Medulla oblongata (tissue), 1 donor: ENCODE results near the gene SENP3.
A peak's percentile ranks its signal among the peaks of the same experiment; 100 is the strongest.

Source experiments
- DNase-seq: peaks from one replicate; pipeline ENCODE4 v3.0.0-alpha.2; 2015; ENCODE audit errors: extremely low spot score

The SENP3 gene

DNA sequence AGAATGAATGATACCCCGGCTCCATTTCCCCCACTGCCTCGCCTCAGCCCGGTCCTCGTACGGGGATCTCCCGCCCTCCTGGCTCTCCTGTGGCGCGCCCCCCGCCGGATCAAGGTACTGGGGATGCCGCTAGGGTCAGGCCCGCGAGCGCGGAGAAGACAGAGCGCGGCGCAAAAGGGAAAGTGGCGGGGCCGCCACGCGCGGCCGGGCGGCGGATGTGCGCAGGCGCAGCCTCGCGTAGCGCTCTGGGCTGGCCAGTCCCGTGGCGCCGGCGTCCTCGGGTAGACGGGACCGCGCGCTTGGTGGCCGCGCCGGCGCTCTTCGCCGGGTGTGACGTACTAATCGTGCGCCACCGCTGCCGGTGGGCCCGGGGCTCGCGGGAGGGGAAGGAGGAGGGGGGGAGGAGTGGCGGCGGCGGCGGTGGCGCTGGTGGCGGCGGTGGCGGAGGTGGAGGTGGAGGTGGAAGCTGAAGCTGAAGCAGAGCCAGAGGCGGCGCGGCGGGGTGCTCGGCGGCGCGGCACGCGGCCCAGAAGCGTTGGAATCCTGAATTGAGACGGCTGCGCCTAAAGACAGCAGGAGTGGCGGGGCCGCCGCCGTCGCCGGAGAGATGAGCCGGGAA is at the start of gene SENP3:
SENP3 (plus strand) TSS at position 331 of the 619 bp plus-strand sequence. CDS start 1,158 bp downstream, outside the sequence.
- peak; percentile 90 for DNase-seq

DNA sequence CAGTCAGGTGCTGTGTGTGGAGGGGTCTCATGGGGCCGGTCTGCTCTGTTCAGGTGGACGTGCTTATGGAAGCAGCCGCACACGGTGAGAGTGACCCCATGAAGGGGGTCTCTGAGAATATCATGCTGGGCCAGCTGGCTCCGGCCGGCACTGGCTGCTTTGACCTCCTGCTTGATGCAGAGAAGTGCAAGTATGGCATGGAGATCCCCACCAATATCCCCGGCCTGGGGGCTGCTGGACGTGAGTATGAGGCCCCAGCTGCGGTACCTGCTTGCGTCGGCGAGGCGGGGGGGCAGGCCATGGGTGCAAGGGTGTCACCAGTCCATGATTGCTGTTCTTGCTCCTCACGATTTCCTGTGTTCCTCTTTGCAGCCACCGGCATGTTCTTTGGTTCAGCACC is 49.6 kb upstream of the SENP3 start:
- DNase-seq: no peak

DNA sequence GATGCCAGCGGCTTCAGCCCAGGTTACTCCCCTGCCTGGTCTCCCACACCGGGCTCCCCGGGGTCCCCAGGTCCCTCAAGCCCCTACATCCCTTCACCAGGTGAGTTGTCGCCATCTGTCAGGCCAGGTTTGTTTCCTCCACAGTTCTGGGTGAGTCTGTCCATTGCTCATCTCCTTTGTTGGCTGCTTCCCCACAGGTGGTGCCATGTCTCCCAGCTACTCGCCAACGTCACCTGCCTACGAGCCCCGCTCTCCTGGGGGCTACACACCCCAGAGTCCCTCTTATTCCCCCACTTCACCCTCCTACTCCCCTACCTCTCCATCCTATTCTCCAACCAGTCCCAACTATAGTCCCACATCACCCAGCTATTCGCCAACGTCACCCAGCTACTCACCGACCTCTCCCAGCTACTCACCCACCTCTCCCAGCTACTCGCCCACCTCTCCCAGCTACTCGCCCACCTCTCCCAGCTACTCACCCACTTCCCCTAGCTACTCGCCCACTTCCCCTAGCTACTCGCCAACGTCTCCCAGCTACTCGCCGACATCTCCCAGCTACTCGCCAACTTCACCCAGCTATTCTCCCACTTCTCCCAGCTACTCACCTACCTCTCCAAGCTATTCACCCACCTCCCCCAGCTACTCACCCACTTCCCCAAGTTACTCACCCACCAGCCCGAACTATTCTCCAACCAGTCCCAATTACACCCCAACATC is 48.7 kb upstream of the SENP3 start:
- DNase-seq: no peak

DNA sequence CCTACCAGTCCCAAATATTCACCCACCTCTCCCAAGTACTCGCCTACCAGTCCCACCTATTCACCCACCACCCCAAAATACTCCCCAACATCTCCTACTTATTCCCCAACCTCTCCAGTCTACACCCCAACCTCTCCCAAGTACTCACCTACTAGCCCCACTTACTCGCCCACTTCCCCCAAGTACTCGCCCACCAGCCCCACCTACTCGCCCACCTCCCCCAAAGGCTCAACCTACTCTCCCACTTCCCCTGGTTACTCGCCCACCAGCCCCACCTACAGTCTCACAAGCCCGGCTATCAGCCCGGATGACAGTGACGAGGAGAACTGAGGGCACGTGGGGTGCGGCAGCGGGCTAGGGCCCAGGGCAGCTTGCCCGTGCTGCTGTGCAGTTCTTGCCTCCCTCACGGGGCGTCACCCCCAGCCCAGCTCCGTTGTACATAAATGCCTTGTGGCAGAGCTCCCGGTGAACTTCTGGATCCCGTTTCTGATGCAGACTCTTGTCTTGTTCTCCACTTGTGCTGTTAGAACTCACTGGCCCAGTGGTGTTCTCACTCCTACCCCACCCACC is 47.8 kb upstream of the SENP3 start:
- DNase-seq: no peak

DNA sequence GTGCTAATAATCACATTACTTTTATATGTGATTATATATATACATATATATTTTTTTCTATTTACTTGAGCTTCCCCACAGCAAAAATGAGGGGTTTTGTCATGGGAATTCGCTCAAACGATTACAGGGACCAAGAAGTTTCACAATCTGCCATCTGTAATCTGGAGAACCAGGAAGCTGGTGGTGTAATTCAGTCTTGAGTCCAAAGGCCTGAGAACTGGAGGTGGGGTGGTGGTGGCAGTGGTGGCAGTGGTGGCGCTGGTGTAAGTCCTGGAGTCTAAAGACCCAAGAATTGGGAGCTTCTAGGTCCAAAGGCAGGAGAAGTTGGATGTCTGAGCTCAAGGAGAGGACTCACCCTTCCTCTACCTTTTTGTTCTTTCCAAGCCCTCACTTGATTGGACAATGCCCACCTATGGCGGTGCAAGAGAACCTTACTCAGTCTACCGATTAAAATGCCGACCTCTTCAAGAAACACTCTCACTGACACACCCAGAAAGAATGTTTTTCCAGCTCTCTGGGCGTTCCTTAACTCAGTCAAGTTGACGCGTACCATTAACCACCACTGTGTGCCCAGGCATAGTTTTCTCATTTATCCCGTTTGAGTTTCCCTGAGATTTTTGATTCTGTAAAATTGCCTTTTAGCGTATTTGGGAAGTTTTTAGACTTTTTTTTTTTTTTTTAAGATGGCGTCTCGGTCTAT is 45.7 kb upstream of the SENP3 start:
- DNase-seq: no peak

DNA sequence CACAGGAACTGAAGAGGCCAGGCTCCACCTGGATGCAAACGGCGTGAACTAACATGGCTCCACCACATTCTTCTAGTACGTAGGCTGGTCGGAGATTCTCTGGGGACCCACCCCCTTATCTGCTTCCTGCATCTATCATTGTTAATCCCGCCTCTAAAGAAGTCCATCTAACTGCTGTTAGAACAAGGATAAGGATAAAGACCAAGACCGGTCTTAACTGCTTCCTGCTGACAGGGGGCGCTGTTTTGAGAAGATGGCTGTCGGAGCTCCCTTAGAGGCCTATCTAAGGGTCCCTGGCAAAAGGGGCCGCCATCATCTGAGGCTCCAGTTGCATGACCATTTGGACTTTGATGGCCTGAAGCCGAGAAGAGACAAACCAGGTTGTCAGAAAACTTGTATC is 38.7 kb upstream of the SENP3 start:
- DNase-seq: no peak

DNA sequence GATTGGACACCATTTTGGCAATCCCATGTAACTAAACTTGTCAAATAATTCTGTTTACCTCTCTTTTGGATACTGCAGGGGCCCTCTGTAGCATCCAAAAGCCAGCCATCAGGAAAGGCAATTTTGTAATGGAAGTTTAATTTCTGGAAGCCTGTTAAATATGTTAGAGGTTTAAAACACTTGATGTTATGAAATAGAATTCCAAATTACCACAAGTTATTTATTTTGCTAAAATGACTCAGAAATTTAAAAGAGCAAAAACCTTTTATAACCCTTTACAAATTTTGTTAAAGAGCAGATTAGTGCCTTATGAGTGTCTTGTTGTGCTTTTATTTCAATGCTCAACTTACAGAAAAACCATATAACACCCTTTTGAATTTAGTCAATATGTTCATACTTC is 32.9 kb upstream of the SENP3 start:
- DNase-seq: no peak

DNA sequence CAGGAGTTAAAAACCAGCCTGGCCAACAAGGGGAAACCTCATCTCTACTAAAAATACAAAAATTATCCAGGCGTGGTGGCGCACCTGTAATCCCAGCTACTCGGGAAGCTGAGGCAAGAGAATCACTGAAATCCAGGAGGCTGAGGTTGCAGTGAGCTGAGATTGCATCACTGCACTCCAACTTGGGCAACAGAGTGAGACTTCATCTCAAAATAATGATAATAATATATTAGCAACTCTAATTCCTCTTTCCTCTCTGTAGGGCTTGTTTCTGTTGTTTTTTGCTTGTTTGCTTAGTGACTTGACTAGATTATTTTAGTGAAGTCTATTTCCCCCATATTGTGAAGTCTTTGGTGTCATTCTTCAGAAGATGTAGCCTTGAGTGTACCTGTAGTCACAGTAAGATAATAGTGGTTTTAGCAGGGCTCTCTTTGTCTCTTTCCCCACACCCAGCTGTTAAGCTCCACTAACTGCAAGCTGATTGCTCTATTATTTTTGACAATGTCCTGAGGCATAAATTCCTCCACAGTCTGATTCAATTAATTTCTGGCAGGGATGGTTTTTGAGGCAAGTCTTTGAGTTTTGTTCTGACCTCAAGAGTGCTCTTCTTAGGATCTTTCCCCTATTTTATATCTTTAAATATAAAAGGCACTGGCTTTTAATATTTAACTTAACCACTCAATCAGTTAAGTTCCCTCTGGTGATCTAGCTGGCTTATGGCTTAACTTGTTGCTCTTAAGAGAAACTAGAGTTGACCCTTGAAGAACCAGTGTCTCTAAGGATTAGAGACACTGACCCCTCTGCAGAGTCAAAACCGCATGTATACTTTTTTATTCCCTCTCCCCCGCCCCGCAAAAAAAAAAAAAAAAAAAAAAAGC is 31.5 kb upstream of the SENP3 start:
- no peak for DNase-seq

DNA sequence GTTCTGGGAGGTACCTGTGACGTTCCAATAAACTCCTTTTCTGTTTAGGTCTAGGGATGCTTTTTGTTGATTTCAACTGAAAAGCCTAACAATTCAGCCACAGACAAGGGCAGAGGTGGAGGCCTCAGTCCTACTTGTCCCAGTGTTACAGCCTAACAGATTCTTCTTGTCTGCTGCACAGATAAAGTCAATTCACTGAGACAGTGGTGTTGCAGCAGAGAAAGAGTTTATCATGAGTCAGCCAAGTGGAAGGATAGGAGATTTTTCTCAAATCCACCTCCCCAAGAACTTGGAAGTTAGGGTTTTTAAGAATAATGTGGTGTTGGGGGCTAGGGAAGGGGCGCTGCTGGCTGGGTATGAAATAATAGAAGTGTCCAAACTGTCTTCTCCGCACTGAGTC is 23.7 kb upstream of the SENP3 start:
- DNase-seq: no peak

DNA sequence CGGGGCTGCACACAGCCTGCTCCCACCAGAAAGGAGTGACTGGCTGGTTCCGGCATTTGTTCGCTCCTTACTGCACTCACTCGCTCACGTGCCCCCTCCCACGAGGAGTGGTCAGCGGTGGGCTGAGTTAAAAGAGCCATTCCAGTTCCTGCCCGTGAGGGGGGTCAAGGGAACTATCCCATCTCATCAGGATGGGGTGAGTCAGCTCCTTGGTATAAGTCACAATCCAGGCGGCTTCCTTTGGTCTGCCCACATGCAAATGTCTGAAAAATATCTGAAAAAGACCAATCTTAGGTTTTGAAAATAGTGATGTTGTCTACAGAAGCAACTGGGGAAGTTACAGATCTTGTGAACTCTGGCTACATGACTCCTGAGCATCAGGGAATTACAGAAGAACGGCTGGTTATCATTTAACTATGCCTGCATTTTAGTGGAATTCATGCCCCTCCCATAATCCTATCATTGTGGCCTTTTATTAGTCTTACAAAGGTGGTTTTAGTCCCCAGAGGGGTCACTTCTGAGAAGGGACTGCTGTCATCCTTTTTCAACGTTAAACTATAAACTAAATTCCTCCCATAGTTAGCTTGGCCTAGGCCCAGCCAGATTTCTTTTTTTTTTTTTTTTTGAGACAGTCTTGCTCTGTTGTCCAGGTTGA is 22.7 kb upstream of the SENP3 start:
- DNase-seq: no peak

DNA sequence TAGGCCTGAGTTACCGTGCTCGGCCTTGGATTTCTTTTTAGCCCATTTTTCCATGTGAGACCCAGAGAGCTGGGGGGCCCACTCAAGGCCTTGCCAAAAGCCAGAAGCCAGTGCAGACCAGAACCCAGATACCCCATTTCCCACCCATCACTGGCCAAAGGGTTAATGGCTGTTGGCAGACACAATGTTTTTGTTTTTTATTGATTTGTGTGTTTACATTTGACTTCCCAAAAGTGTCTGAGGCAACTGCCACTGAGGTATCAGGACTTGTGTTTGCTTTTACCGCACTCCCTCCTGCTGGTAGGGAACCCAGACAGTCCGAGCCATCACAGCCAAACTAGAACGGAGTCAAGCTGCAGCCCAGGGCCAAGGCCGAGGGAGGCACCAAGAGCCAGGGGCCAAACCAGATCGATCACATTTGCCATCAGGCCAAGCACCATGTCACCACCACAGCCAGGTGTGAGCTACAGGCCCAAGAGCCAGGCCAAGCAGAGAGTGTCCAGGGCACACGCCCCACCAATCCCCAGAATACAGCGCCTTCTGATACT is 20.6 kb upstream of the SENP3 start:
- DNase-seq: no peak

DNA sequence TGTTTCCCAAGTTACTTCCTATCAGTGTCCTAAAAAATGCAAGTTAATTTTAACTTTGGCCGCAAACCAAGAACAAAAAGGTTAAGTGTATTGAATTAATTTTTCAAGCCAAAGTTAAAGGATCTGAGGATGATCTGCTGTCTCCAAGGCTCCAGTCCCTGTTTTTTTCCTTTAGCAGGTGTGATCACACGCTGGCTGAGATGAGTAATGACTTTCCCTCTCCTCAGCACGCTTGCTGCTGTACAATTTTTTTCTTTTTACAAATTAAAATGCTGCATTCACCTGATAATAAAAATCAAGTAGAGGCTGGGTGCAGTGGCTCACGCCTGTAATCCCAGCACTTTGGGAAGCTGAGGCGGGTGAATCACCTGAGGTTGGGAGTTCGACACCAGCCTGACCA is 16.8 kb upstream of the SENP3 start:
- no peak for DNase-seq

DNA sequence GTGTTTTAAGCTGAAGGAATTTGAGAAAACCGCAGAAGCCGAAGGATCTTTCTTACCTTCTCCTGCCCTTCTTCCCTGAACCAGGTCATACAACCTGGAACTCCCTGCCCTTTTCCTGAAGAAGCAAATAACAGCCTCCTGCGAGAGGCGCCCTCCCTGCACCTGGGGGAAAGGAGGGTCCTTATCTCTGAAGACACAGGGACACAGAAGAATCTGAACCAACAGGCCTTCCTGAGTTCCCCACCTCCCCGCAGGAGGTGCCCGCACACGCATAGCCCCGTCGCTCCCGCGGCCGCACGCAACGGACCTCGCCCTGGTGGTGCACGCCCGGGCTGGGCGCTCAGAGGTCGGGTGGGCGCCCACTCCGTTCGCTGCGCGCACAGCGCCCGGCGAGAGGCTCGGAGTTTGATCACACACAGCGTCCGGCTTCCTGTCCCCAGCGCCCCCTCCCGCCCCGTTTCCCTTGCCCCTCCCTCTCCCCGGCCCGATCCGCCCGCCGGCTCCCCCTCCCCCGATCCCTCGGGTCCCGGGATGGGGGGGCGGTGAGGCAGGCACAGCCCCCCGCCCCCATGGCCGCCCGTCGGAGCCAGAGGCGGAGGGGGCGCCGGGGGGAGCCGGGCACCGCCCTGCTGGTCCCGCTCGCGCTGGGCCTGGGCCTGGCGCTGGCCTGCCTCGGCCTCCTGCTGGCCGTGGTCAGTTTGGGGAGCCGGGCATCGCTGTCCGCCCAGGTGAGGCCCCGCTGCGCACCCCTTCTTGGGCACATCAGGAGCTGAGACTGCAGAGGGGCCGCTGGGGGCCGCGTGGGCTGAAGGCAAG is 12.9 kb upstream of the SENP3 start, which contains the start of gene TNFSF12:
TNFSF12 (plus strand) TSS at position 474 of the 816 bp plus-strand sequence; CDS start at position 570, 96 bp downstream.
- DNase-seq: peak; percentile 50

DNA sequence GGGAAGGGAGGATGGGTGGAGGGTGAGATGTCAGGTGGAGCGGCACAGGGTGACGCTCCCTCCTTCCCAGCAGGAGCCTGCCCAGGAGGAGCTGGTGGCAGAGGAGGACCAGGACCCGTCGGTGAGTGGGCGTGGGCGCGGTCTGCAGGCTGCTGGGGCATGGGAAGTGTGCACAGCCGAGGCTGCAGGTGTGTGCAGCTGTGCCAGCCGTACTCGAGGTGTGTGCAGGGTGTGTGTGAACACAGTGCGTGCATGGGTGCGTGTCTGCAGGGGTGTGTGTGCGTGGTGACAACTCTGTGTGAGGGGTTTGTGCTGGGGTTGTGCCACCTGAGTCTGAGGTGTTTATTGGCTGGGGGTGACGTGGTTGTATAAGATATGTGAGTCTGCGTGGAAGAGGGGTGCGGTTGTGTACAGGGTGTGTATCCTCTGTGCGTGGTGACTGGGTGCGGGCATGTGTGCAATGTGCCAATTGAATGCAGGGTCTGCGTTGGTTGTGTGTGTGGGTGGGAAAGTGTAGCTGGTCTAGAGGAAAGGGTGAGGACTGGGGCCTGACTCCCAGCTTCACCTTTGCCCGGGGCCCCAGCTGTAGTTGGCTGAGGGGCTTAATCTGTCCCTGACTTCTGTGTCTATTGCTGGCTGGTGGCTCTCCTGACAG is 12.2 kb upstream of the SENP3 start:
- no peak for DNase-seq

DNA sequence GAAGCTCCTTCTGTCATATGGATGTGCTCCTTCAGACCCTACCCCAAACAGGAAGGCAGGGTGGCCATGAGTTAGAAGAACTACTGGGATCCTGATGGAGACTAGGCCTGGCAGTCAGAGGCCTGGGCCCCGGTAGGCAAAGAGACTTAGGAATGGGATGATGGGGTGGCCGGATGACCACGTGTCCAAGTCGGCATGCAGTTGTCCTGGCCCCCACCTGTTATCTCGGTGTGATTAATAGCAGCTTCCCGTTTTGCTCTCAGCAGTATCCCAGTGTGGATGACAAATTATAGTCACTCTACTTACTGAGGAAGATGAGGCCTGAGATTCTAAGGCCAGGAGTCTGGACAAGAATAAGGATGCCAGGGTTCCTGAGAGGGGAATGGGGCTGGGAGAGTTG is 11.4 kb upstream of the SENP3 start:
- no peak for DNase-seq

DNA sequence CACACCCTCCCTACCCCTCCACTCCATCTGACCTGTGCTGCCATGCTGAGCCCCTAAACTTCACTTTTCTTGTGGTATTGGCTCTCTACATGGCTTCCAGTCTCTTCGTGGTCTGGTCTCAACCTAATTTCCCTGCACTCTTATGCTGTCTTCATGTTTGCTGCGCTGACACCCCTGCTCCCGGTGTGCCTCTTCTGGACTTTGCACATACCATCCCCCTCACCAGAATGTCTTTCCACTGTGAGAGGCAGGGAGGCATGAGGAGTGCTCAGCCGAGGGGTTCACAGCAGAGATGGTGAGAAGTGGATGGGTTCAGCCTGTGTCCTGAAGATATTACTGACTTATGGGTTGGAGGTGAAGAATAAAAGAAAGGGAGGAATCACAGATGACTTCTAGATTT is 10.3 kb upstream of the SENP3 start:
- DNase-seq: no peak

DNA sequence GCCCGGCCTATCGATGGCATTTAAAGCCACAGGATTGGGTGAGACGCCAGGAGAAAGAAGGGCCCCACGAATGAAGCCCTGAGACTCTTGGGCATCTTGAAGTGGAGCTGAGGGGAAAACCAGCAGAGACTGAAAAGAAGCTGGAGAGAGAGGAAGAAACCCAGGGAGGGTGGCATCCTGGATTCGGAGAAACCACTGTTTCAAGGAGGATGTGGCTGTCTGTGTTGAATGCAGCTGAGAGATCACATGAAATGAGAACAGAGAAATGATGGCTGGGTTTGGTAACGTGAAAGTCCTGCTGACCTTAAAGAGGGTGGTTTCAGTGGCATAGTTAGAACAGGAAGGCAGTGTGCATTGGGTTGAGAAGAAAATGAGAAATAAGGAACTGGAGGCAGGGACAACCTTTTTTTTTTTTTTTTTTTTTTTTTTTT is 9.1 kb upstream of the SENP3 start:
- peak; percentile 79 for DNase-seq

DNA sequence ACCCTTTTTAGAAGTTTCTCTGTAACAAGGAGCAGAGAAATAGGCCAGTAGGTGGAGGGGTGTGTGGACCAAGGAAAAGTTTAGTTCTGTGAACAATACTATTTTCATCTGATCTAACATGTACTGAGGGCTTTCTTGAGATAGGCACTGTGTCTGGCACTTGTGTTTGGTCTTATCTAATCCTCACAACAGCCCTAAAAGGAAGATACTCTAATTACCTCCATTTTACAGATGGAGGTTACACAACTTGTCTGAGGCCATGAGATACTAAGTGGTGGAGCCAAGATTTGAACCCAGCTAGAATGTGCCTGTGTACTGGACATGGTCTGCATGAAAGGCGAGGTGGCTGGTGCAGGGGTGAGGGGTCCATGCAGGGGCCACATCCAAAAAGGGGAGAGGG is 8.4 kb upstream of the SENP3 start:
- DNase-seq: no peak

DNA sequence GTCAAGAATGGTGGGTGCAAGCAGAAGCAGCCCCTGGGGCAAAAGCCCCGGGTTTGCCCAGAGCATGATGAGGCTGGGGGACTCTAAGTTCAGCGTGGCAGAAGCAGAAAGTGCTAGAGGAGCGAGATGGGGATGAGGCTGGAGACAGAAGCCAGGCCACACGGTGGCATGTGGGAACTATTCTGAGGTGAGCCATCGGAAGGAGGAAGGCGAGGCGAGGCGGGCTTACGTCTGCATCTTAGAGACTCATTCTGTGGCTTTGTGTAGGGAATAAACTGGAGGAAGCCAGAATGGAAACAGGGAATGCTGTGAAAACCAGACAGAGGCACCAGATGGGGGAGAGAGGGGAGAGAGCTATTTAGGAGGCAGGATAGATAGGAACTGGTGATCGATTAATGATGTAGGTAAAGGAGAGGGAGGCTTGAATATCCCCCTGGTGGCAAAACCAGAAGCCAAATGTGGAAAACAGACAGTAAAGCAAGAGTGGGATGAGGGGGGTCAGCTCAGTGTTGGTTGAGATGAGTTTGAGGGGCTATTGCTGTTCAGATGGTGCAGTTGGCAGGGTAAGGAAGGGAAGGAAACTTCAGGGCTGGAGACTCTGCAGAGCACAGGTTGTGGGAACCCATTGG is 6.3 kb upstream of the SENP3 start:
- DNase-seq: no peak
